IPS-NIHi11 (cell line): Measurements from ENCODE around the gene DDR2.

Experiments used
- DNase-seq: peaks from one replicate; pipeline ENCODE4 v3.0.0; 2012; ENCODE audit warnings: mixed read lengths, low spot score

Gene DDR2

DNA sequence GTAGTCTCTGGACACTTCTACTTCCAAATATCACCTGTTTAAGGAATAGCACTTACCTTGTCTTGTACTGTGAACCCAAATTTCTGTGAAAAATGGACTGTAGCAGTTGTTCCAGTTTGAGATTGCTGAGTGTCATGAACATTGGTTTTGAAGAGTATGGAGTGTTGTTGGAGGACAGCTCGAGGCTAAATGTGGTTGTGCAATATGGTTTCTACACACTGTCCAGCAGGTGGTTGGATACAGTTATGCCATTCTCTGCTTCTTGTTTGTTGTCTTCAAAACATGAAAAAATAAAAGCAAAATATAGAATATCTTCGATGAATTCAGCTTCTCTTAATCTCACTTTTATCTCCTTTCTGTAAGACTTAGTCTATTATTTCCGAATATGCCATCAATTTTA lies 67.1 kb downstream of the DDR2 start:
- DNase-seq, result no peak

GRCh38 chr1:162700131-162700530 lies 67.9 kb downstream of the DDR2 start:
- DNase-seq, result no peak

DNA sequence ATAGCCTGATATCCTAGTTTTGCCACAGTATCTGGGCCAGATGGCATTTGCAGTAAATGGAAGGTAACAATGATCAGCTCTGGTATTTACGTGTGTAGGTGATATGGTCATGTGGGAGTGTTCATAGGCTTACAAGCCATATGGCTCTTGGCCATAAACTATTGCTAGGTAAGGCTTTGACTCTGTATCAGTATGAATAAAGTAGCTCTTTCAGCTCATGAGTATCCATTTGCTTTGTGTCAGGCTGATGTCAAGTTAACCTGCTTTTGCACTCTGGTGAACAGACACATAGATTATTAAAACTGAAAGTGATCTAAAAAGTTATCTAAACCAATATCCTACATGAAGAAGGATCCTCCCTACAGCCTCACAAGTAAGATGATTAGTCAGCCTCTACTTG lies 69.0 kb downstream of the DDR2 start:
- DNase-seq, result no peak

DNA sequence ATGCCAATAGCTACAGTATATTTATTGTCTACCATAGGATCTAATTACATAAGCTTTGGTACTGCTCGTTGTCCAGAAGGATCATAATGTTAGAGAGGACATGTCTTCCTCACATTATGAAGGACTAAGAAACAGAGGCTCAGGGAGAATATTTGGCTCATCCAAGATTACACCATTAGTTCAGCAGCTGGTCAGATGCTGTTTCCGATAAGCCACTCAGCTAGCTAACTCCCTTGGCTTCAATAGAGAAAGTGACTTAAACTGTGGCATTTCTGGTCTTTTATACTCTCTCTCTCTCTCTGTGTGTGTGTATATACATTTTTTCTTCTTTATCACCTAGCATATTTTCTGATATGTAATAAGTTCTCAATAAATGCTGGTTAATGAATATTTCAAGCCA lies 70.4 kb downstream of the DDR2 start:
- no peak for DNase-seq

GRCh38 chr1:162703708-162704107 lies 71.4 kb downstream of the DDR2 start:
- no peak for DNase-seq

- DNase-seq, result no peak
These were observed 72.6 kb downstream of the DDR2 start for GRCh38 chr1:162704673-162705424.

DNA sequence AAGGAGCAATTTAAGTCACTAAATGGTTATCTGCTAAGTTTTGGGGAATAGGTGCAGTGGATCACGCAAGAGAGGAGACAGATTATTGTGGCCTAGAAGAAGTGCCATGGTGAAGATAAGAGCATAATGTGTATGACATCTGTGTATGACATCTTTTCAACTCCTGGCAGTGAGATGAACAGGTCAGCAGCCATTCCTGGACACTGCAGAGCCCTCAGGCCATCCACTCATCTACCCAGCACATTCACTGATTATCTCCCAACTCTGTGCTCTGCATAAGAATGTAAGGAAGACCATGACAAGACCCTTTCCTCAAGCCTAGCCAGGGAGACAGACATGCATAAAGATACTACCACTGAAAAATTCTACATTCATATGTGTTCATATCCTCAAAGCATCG lies 73.7 kb downstream of the DDR2 start:
- no peak for DNase-seq

DNA sequence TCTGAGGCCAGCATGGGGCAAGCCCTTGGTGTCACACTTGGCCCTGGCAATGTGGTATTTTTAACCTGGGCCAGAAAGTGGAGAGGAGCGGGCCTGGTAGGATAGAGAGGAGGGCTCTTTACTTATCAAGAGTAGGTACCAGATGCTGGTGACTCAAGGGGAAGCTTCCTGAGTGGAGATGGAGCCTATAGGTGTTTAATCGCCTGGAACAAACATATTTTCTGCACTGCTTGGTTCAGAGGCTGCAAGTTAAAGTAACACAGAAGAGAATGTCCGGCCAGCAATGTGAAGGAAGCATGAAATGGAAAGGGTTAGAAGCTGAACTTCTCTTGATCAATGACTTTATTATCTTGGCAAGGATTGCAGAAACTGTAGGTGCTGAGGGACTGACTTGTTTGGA lies 74.3 kb downstream of the DDR2 start:
- no peak for DNase-seq

GRCh38 chr1:162708286-162708685 lies 76.0 kb downstream of the DDR2 start:
- DNase-seq, result no peak

GRCh38 chr1:162709132-162709860 lies 77.0 kb downstream of the DDR2 start:
- DNase-seq, result no peak

DNA sequence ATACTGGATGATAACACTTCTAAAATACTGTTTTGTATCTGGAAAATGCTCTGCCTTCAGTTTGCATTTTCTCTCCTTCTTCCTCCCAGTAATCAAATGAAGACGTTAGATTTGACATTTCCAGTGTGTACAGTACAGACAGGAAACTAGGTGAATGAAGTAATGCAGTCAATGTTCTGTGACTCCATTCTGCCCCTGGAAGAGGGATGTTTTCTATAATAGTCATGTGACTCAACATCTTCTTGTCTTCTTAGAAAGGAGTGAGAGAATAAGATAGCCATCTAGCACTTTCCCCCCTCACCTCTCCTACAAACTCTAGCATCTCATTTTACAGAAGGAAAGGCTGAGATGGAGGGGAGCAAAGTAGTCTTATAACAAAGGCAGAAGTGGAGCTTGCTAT lies 77.6 kb downstream of the DDR2 start:
- no peak for DNase-seq

- DNase-seq, result no peak
These were observed 78.1 kb downstream of the DDR2 start for GRCh38 chr1:162710345-162710744.

- DNase-seq, result no peak
These were observed 78.7 kb downstream of the DDR2 start for GRCh38 chr1:162710780-162711465.

DNA sequence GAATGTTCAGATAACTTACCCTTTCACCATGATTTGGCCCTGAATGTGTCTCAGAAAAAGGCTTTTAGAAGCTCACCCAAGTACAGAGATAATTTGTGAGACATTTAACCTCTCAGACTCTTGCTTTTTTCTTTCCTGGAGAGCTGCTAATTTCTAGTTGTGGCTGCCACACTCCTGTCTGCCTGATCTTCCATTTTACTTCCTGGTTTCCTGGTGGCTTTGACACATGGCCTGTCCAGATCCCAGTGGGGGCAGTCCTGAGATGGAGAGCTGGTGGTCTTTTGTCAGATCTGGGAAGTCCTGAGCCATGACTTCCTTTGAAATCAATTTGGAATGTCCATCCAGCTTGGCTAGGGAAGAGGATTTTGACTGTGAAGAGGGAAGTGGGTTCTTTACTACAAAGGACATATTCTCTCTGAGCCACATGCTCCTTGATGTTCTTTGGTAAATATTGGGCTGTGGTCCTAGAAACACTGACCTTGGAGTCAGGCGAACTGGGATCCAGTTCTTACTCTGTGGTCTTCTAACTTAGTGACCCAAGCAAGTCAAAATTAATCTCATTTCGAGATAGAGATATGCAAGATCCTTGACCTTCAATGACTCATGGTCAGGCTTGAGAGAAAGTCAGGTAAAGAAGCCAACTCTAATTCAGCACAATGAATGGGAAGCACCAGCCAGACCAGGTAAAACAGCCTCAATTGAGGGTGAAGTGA lies 80.2 kb downstream of the DDR2 start:
- DNase-seq, result no peak

GRCh38 chr1:162716123-162716522 lies 83.9 kb downstream of the DDR2 start:
- DNase-seq, result no peak

DNA sequence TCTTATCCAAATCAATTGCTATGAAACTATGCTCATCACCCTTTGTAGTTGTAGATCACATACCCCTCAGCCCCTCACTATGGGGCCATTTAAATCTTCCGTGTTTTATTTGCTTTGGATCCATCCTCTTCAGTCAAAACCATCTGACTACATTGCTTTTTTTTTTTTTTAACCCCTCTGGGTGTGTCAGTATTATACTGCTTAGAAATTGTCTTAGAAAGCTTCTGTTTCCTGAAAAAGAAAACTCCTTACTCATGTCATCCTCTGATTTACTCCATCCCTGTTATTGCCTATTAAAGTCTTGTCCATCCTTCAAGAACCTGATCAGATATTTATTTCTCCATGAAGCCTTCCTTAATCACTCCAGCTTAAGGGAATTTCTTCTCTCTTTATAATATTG lies 84.3 kb downstream of the DDR2 start:
- DNase-seq, result no peak

GRCh38 chr1:162717548-162718184 lies 85.4 kb downstream of the DDR2 start:
- DNase-seq, result no peak

- no peak for DNase-seq
These were observed 87.4 kb downstream of the DDR2 start for GRCh38 chr1:162719678-162720077.

- DNase-seq, result no peak
These were observed 88.7 kb downstream of the DDR2 start for GRCh38 chr1:162720996-162721395.

DNA sequence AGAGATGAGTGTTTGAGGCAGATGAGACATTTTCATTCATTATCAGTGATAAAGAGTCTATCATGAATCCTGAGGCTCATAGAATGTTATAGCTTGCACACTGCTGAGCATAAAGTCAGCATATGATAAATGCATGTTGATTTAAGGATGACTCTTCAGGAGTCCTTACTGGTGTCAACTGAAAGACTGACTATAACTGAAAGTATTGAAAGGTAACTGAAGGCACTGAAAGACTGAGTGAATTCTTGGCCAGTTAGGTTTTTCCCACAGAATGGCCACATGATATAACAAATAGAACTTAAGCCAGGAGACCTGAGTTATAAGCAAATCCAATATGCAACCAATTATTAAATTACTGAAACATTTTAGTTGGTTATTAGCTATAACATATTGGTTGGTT lies 89.2 kb downstream of the DDR2 start:
- no peak for DNase-seq

DNA sequence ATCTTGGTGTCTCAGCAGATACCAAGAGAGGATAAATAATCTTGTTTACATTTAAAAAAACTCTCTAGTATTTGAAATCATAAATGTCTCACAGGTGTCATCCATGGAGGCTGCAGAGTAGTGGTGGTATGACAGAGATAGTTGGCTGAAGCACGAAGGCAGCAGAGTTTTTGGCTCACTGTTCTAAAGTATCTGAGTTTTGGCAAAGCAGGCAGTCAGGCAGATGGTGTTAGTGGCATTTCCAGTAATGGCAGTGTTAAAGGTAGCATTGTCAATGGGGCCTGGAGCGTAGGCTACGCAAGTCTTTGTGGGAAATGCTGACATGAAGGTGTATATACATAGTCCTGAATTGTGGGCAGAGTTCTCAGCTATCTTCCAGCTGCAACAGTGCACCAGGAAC lies 89.8 kb downstream of the DDR2 start:
- DNase-seq, result no peak

GRCh38 chr1:162724583-162725120 lies 92.4 kb downstream of the DDR2 start:
- DNase-seq, result no peak
